GM12892 (cell line): ENCODE measurements around the gene DOK6.

Experiments used
- POLR2A ChIP-seq: IDR thresholded peaks from 2 replicates; pipeline ENCODE4 v1.6.1; 2011; ENCODE audit warnings: low read depth, low read length, control low read depth
- POLR2AphosphoS5 ChIP-seq: IDR thresholded peaks from 2 replicates; pipeline ENCODE4 v1.6.1; 2011; ENCODE audit warnings: low read depth, low read length, control low read depth

GRCh38 chr18:69495338-69495737 lies 94.7 kb downstream of the DOK6 start:
- TF ChIP-seq POLR2AphosphoS5, result no peak
- no peak for TF ChIP-seq POLR2A
